Caco-2 (cell line): Measurements from ENCODE around the gene DGKI. TPM values are rescaled to one million over a fixed set of nuclear protein-coding genes. Genes with fewer than 3 reads are reported as not detected.

Experiments used
- BruUV-seq: library from RNA; stranded (reverse); fragments of 400-500 nt; replicated peaks from 2 replicates; lab custom pipeline; 2021; lab: Mats Ljungman, UMichigan
- CTCF ChIA-PET: fragments of 300-600 bp; sonication (Branson Sonifier 250); formaldehyde crosslinking; loops from one replicate; lab custom pipeline; 2022; ENCODE audit warnings: antibody characterized with exemption; lab: Charles Lee
- POLR2A ChIA-PET: fragments of 300-600 bp; sonication (Branson Sonifier 250); formaldehyde crosslinking; loops from one replicate; lab custom pipeline; 2022; ENCODE audit warnings: antibody characterized with exemption; lab: Charles Lee
- DNase-seq, 2 experiments: peaks; one replicate each; pipeline versions ENCODE4 v3.0.0 to v3.0.0-alpha.2; 2020 to 2022
- H3K27me3 ChIP-seq: replicated peaks from 2 replicates; pipeline ENCODE4 v1.6.0; 2011; ENCODE audit warnings: low read length; ENCODE audit not compliant: control insufficient read depth, insufficient read depth
- H3K36me3 ChIP-seq: 2 replicates; pipeline ENCODE4 v1.5.1; 2011; ENCODE audit warnings: low read length; ENCODE audit not compliant: control insufficient read depth, insufficient read depth
- H3K4me1 ChIP-seq: fragments of 250-450 bp; sonication (Bioruptor Pico); 2 replicates; pipeline ENCODE4 v1.5.1; 2020; ENCODE audit warnings: mild to moderate bottlenecking
- H3K4me3 ChIP-seq: 2 replicates; pipeline ENCODE4 v1.5.1; 2011; ENCODE audit warnings: low read depth, mild to moderate bottlenecking, control low read depth, low read length
- H3K9me3 ChIP-seq: fragments of 250-450 bp; sonication (Bioruptor Pico); 2 replicates; pipeline ENCODE4 v1.5.1; 2020; ENCODE audit warnings: mild to moderate bottlenecking, moderate library complexity
- H3K27ac Mint-ChIP-seq: one replicate; pipeline ENCODE4 v1.8.0; 2022; ENCODE audit warnings: mixed read lengths; ENCODE audit not compliant: unreplicated experiment
- H3K27me3 Mint-ChIP-seq: one replicate; pipeline ENCODE4 v1.8.0; 2022; ENCODE audit warnings: mixed read lengths; ENCODE audit not compliant: insufficient read depth, unreplicated experiment
- H3K36me3 Mint-ChIP-seq: one replicate; pipeline ENCODE4 v1.8.0; 2022; ENCODE audit warnings: mild to moderate bottlenecking, mixed read lengths; ENCODE audit not compliant: insufficient read depth, unreplicated experiment
- H3K4me1 Mint-ChIP-seq: one replicate; pipeline ENCODE4 v1.8.0; 2022; ENCODE audit warnings: low read depth, mixed read lengths; ENCODE audit not compliant: unreplicated experiment
- H3K4me3 Mint-ChIP-seq: one replicate; pipeline ENCODE4 v1.8.0; 2022; ENCODE audit warnings: mild to moderate bottlenecking, moderate library complexity, mixed read lengths; ENCODE audit not compliant: unreplicated experiment
- H3K9me3 Mint-ChIP-seq: one replicate; pipeline ENCODE4 v1.8.0; 2022; ENCODE audit warnings: mixed read lengths; ENCODE audit not compliant: unreplicated experiment
- CTCF ChIP-seq, 2 experiments: fragments of 200-600 bp in 1 of 2; IDR thresholded peaks; 1 replicate in 1 of 2; 2 replicates in 1 of 2; pipeline versions ENCODE4 v1.5.1 to v1.8.0; 2011 to 2022; ENCODE audit warnings: antibody characterized with exemption in 1 of 2, control low read depth in 1 of 2, inconsistent platforms in 1 of 2, low read depth in 1 of 2, low read length in 1 of 2, mild to moderate bottlenecking in 1 of 2, moderate library complexity in 1 of 2; ENCODE audit not compliant: insufficient read depth in 1 of 2, severe bottlenecking in 1 of 2, unreplicated experiment in 1 of 2
- intact Hi-C: fragments of 100-400 bp; cut with micrococcal nuclease; formaldehyde crosslinking; loops from one replicate; pipeline ENCODE4 v1.10.0; 2022; ENCODE audit not compliant: unreplicated experiment
- total RNA-seq: library from RNA; stranded (reverse); gene quantifications from 2 replicates; pipeline ENCODE4 v1.2.3, GENCODE V29; 2022

The DGKI gene
- total RNA-seq, 1 experiment from 2014 or later: 0.84 TPM

- H3K27me3 ChIP-seq: no peaks in the 10 kb centered on the region
Measured at GRCh38 chr7:137661634-137662033, 185.1 kb downstream of the DGKI start.

GRCh38 chr7:137658190-137658900 is 188.4 kb downstream of the DGKI start:
- no peaks in the 10 kb centered on the region for H3K4me1 Mint-ChIP-seq
- ChIA-PET CTCF (no interaction called here), POLR2A (no interaction called here)
- Histone ChIP-seq H3K4me1 (no peaks in the 10 kb centered on the region), H3K36me3 (no peaks in the 10 kb centered on the region), H3K27me3 (no peaks in the 10 kb centered on the region), H3K4me3 (no peak overlapping the region), H3K9me3 (no peaks in the 10 kb centered on the region)
- no TSS peak for BruUV-seq
- peaks cover 8% of the 10 kb centered on the region for H3K27me3 Mint-ChIP-seq
- DNase-seq: no peak
- H3K9me3 Mint-ChIP-seq: no peaks in the 10 kb centered on the region
- H3K4me3 Mint-ChIP-seq: no peak overlapping the region
- H3K36me3 Mint-ChIP-seq: no peaks in the 10 kb centered on the region
- H3K27ac Mint-ChIP-seq: no peak overlapping the region
- no peak for TF ChIP-seq CTCF (IDR thresholded peaks at IDR 0.05; ENCODE audit: insufficient read depth in 1 of 2, low read depth in 1 of 2, low read length in 1 of 2, severe bottlenecking in 1 of 2, unreplicated experiment in 1 of 2)
- intact Hi-C loops: no loop called here

More at GRCh38 chr7:137661634-137662033, 185.1 kb downstream of the DGKI start:
- Mint-ChIP-seq H3K27me3 (peaks cover 16% of the 10 kb centered on the region), H3K27ac (no peak overlapping the region), H3K4me1 (no peaks in the 10 kb centered on the region), H3K36me3 (no peaks in the 10 kb centered on the region), H3K9me3 (no peaks in the 10 kb centered on the region), H3K4me3 (no peak overlapping the region)
- Histone ChIP-seq H3K4me3 (no peak overlapping the region), H3K4me1 (no peaks in the 10 kb centered on the region), H3K9me3 (no peaks in the 10 kb centered on the region), H3K36me3 (no peaks in the 10 kb centered on the region)
- peak in 1 of 2 experiments; percentile 3 for DNase-seq
- no TSS peak for BruUV-seq
- CTCF ChIA-PET: no interaction called here
- intact Hi-C loops: no loop called here
- no peak for TF ChIP-seq CTCF (IDR thresholded peaks at IDR 0.05; ENCODE audit: insufficient read depth in 1 of 2, low read depth in 1 of 2, low read length in 1 of 2, severe bottlenecking in 1 of 2, unreplicated experiment in 1 of 2)
- POLR2A ChIA-PET: no interaction called here

- H3K36me3 ChIP-seq: no peaks in the 10 kb centered on the region
- intact Hi-C loops: no loop called here
- Mint-ChIP-seq H3K36me3 (no peaks in the 10 kb centered on the region), H3K9me3 (no peaks in the 10 kb centered on the region), H3K4me3 (no peak overlapping the region), H3K4me1 (no peaks in the 10 kb centered on the region), H3K27ac (no peak overlapping the region), H3K27me3 (peaks cover 8% of the 10 kb centered on the region)
- H3K27me3 ChIP-seq: no peaks in the 10 kb centered on the region
- TF ChIP-seq CTCF (IDR thresholded peaks at IDR 0.05; ENCODE audit: insufficient read depth in 1 of 2, low read depth in 1 of 2, low read length in 1 of 2, severe bottlenecking in 1 of 2, unreplicated experiment in 1 of 2): no peak
- ChIA-PET POLR2A (no interaction called here), CTCF (no interaction called here)
- no TSS peak for BruUV-seq
- no peaks in the 10 kb centered on the region for H3K4me1 ChIP-seq
- no peak for DNase-seq
- H3K4me3 ChIP-seq: no peak overlapping the region
- no peaks in the 10 kb centered on the region for H3K9me3 ChIP-seq
Measured at GRCh38 chr7:137657476-137658189, 189.1 kb downstream of the DGKI start.
